GM19324 (cell line): ENCODE measurements around the gene MOV10L1.
"Not testable (repeated sequence)": the region's sequence is repeated elsewhere in the genome, so short reads cannot be mapped to it uniquely, and the experiment has no call there.

Experiments used
- ATAC-seq: cut with Tn5 transposase; IDR thresholded peaks from one replicate; pipeline ENCODE4 v1.9.1; 2021; ENCODE audit warnings: mild to moderate bottlenecking, moderate library complexity; ENCODE audit not compliant: unreplicated experiment, low FRiP score

The MOV10L1 gene

DNA sequence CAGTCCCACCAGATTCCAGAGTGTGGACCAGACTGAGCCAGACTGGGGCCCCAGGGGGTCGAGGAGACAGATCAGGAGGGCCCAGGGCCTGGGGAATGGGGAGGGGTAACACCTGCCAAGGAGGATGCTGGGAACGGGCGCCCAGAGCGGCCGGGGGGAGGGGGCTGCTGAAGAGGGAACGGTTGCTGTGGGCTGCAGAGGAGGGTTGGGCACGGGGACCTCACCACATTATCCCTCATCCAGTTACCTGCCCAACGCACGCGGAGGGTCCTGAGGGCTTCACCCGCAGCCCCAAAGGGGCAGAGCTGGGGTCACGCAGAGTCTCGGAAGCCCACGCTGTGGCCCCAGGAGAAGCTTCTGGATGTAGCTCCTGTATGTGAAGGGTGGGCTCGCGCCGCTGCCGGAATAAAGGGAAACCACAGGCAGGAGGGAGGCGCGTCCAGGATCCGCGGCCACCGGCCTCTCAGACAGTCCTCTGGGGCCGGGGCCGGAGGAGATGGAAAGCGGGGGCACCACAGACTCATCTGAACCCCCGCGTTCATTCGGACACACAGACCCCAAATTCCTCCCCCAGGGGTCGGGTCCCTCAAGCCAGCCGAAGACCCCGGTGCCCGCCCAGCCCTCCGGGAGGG, 110.1 kb downstream of the MOV10L1 start:
- ATAC-seq: no peak

GRCh38 chr22:50200461-50201190, 110.8 kb downstream of the MOV10L1 start, which contains the start of gene SELENOO:
SELENOO (plus strand) TSS chr22:50201011; CDS start chr22:50201037, 26 bp downstream.
- ATAC-seq: peak; percentile 74

DNA sequence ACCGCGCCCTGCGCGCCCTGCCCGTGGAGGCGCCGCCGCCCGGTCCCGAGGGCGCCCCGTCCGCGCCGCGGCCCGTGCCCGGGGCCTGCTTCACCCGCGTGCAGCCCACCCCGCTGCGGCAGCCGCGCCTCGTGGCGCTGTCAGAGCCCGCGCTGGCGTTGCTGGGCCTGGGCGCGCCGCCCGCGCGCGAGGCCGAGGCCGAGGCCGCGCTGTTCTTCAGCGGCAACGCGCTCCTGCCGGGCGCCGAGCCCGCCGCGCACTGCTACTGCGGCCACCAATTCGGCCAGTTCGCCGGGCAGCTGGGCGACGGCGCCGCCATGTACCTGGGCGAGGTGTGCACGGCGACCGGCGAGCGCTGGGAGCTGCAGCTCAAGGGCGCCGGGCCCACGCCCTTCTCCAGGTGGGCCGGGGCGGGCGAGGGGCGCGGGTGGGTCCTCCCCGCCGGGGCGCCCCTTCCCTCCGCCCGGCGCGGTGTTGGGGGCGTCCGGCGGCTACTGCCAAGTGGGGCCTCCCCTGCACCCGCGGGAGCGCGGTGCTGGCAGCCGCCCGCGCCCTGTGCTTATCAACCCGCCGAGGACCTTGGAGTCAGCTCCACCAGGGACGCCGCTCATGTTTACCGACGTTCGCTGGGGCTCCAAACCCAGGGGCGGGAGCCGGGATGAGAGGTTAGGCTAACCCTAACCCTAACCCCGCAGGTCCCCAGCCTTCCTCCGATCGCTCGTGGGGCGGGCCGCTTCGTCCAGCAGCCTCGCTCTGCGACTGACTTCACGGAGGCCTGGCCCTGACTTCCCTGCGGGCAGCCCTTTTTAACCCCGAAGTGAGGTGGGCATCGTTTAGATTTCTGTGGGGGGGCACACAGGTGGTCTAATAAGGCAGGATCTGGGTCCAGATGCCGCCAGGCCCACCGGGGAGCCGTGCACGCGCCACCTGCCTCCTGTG, 111.7 kb downstream of the MOV10L1 start:
- peak; percentile 32 for ATAC-seq

- ATAC-seq: no peak
Measured at GRCh38 chr22:50202130-50202666, 112.4 kb downstream of the MOV10L1 start.

GRCh38 chr22:50203288-50203687, 113.5 kb downstream of the MOV10L1 start:
- no peak for ATAC-seq

DNA sequence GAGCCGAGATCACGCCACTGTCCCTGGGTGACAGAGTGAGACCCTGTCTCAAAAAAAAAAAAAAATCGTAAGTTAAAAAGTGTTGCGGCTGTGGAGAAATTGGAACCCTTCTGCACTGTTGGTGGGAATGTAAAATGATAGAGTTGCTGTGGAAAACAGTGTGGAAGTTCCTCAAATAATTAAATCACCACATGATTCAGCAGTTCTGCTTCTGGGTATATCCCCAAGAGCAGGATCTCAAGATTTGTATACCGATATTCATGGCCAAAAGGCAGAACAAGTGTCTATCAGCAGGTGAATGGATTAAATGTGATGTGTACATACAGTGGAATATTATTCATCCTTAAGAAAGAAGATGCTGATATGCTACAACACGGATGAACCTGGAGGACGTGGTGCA, 114.8 kb downstream of the MOV10L1 start:
- ATAC-seq: no peak

DNA sequence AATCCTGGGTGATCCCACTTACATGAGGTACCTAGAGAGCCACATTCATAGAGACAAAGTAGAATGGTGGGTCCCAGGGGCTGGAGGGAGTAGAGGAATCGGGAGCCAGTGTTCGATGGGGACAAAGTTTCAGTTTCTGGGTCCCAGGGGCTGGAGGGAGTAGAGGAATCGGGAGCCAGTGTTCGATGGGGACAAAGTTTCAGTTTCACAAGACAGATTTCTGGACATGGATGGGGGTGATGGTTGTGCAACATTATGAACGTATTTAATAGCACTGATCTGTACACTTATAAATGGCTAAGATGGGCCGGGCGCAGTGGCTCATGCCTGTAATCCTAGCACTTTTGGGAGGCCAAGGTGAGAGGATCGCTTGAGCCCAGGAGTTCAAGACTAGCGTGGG, 115.2 kb downstream of the MOV10L1 start:
- not testable (repeated sequence) for ATAC-seq

DNA sequence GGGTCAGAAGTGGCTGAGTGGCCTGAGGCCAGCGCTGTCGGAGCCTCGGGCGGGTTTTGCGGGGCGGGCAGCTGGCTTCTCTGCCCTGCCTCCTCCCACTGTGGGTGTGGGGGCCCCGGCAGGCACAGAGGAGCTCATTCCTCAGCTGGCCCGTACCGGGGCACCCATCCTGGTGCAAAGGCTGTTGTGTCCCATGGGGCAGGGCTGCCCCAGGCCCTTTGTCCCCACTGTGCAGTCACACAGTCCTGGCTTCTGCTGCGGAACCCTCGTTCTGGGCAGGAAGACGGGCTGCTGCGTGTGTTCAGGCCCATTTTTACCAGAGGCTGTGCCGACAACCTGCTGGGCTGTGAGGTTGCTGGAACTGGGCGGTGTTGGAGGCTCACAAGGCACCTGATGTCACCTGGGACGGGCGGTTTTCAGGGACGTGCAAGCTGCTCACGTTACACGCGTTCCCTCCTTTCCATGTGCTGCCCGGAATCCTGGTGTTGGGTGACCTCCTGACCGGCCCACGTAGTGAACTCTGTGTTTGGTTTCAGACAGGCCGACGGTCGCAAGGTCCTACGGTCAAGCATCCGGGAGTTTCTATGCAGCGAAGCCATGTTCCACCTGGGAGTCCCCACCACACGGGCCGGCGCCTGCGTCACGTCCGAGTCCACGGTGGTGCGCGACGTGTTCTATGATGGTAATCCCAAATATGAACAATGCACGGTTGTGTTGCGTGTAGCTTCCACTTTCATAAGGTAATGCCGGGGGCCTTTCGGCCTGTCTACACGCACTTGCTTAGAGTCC, 116.2 kb downstream of the MOV10L1 start:
- no peak for ATAC-seq

DNA sequence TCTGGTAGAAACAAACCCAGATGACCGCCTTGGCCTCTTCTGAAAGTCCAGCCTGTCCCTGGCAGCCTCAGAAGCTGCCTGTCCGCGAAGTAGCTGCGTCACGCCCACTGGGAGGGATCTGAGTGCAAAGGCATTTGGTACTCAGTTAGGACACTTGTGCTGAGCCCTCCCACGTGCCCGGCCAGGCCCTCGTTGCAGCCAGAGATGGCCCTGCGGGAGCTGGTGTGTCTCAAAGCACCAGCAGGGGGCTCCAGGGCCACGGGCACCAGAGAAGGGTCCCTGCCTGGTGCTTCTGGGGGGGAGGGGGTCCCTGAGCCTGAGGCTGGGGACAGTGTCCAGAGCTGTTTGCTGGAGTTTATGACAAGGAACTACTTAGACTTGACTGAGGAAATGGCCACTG, 116.8 kb downstream of the MOV10L1 start:
- no peak for ATAC-seq

DNA sequence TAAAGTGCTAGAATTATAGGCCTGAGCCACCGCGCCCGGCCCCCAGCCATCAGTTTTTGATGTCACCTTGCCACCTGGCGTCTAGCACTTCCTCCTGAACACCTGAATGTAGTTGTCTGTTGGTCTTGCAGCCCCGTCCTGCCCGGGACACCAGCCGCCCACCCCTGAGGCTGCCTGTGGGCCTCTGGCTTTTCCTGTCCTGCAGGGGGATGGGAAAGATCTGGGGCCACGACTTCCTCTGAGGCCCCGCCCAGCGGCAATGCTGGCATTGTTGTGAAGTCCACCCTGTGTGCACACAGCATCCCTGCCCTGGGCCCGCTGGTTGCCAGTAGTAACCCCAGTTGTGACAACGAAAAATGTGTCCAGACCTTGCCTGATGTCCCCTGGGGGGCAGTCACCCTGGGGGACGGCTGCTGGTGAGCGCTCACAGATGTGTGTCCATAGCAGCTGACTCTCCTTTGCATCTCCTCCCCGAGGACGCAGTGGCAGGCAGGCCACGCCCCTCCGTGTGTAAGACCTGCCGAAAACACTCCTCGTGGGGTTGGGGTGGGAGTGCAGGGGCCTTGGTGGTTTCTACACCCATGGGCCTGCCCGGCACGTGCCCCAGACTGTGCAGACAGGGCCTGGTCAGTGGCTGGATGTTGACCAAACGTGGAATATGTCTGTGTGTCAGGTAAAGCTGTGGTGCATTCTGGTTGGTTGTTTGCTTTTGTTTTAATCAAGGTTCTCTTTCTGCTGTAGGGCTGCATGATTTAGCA, 117.8 kb downstream of the MOV10L1 start:
- no peak for ATAC-seq

- ATAC-seq: no peak
Measured at GRCh38 chr22:50208430-50208938, 118.7 kb downstream of the MOV10L1 start.

GRCh38 chr22:50208939-50209892, 119.4 kb downstream of the MOV10L1 start:
- no peak for ATAC-seq

GRCh38 chr22:50209893-50210292, 120.1 kb downstream of the MOV10L1 start:
- ATAC-seq: no peak

- ATAC-seq: no peak
Measured at GRCh38 chr22:50210378-50211139, 120.8 kb downstream of the MOV10L1 start.

GRCh38 chr22:50211147-50211546, 121.3 kb downstream of the MOV10L1 start:
- no peak for ATAC-seq
